CD4-positive, alpha-beta T cell treated with Interleukin-6 for 4 hours (primary cell): ENCODE data around the gene JTB.
A peak's percentile ranks its signal among the peaks of the same experiment; 100 is the strongest.

Experiments
- DNase-seq: peaks from one replicate; pipeline ENCODE4 v3.0.0-alpha.2; 2020; ENCODE audit warnings: mixed read lengths

Gene JTB

GRCh38 chr1:153953859-153954365 is 23.6 kb downstream of the JTB start:
- no peak for DNase-seq

- DNase-seq, result no peak
These were observed 25.7 kb downstream of the JTB start for GRCh38 chr1:153951801-153952200.

- no peak for DNase-seq
These were observed 26.3 kb downstream of the JTB start for GRCh38 chr1:153951183-153951582.

GRCh38 chr1:153946622-153947241 is 30.7 kb downstream of the JTB start, which contains the start of gene DENND4B:
Gene DENND4B (minus strand): TSS chr1:153946718. CDS start chr1:153944374, 2,344 bp downstream.
- peak; percentile 82 for DNase-seq

GRCh38 chr1:153945795-153946621 is 31.5 kb downstream of the JTB start:
- DNase-seq, result peak; percentile 77

- peak; percentile 83 for DNase-seq
These were observed 32.2 kb downstream of the JTB start for GRCh38 chr1:153945131-153945794.

- no peak for DNase-seq
These were observed 32.7 kb downstream of the JTB start for GRCh38 chr1:153944827-153945117.

- no peak for DNase-seq
These were observed 33.3 kb downstream of the JTB start for GRCh38 chr1:153944005-153944826.

GRCh38 chr1:153942766-153943549 is 34.5 kb downstream of the JTB start:
- DNase-seq, result no peak

- no peak for DNase-seq
These were observed 35.4 kb downstream of the JTB start for GRCh38 chr1:153941826-153942725.

GRCh38 chr1:153940756-153941155 is 36.7 kb downstream of the JTB start:
- no peak for DNase-seq

GRCh38 chr1:153939476-153939875 is 38.0 kb downstream of the JTB start:
- DNase-seq, result no peak

- no peak for DNase-seq
These were observed 38.5 kb downstream of the JTB start for GRCh38 chr1:153938996-153939395.

GRCh38 chr1:153937331-153937730 is 40.1 kb downstream of the JTB start:
- no peak for DNase-seq

- DNase-seq, result no peak
These were observed 41.3 kb downstream of the JTB start for GRCh38 chr1:153936011-153936802.

GRCh38 chr1:153934746-153935145 is 42.7 kb downstream of the JTB start:
- no peak for DNase-seq

GRCh38 chr1:153933955-153934354 is 43.5 kb downstream of the JTB start:
- no peak for DNase-seq

- no peak for DNase-seq
These were observed 44.0 kb downstream of the JTB start for GRCh38 chr1:153933430-153933829.

- DNase-seq, result no peak
These were observed 45.0 kb downstream of the JTB start for GRCh38 chr1:153932156-153933131.
